Karpas-422 (cell line): Measurements from ENCODE around the gene FHIT. TPM values are rescaled to one million over a fixed set of nuclear protein-coding genes. Genes with fewer than 3 reads are reported as not detected.

Experiments
- DNase-seq: peaks from one replicate; pipeline ENCODE4 v3.0.0-alpha.2; 2015
- H2AFZ ChIP-seq: fragments of 200-600 bp; sonication (generic); 2 replicates; pipeline ENCODE4 v1.6.1; 2014; ENCODE audit warnings: antibody characterized with exemption, low read length, mixed read lengths
- H3K27ac ChIP-seq: fragments of 200-600 bp; sonication (generic); 2 replicates; pipeline ENCODE4 v1.5.1; 2014; ENCODE audit warnings: mild to moderate bottlenecking, low read length, moderate library complexity
- H3K27me3 ChIP-seq: fragments of 200-600 bp; sonication (generic); 2 replicates; pipeline ENCODE4 v1.6.1; 2014; ENCODE audit warnings: low read length, mixed read lengths
- H3K36me3 ChIP-seq: fragments of 200-600 bp; sonication (generic); 2 replicates; pipeline ENCODE4 v1.6.1; 2014; ENCODE audit warnings: low read length, mixed read lengths; ENCODE audit not compliant: insufficient read depth
- H3K4me1 ChIP-seq: fragments of 200-600 bp; sonication (generic); 2 replicates; pipeline ENCODE4 v1.6.1; 2014; ENCODE audit warnings: mild to moderate bottlenecking, low read length, mixed read lengths
- H3K4me2 ChIP-seq: fragments of 200-600 bp; sonication (generic); 2 replicates; pipeline ENCODE4 v1.6.1; 2014; ENCODE audit warnings: low read length, low read depth, mild to moderate bottlenecking; ENCODE audit not compliant: poor library complexity, severe bottlenecking
- H3K4me3 ChIP-seq: fragments of 200-600 bp; sonication (generic); 2 replicates; pipeline ENCODE4 v1.5.1; 2014; ENCODE audit warnings: mild to moderate bottlenecking, antibody characterized with exemption, low read length, mixed read lengths
- H3K79me2 ChIP-seq: fragments of 200-600 bp; sonication (generic); 2 replicates; pipeline ENCODE4 v1.6.1; 2014; ENCODE audit warnings: mild to moderate bottlenecking, low read length, mixed read lengths
- H3K9ac ChIP-seq: fragments of 200-600 bp; sonication (generic); 2 replicates; pipeline ENCODE4 v1.6.0; 2014; ENCODE audit warnings: low read length
- H3K9me2 ChIP-seq: fragments of 200-600 bp; sonication (generic), shearing (Covaris generic); replicated peaks from 2 replicates; pipeline ENCODE4 v1.6.0; 2014; ENCODE audit warnings: mild to moderate bottlenecking, low read length, moderate library complexity; ENCODE audit not compliant: insufficient read depth
- H3K9me3 ChIP-seq: fragments of 300-700, 200-600 bp; sonication (generic); 2 replicates; pipeline ENCODE4 v1.6.1; 2014; ENCODE audit warnings: low read length, mixed read lengths
- H4K20me1 ChIP-seq: fragments of 200-600 bp; sonication (generic); 2 replicates; pipeline ENCODE4 v1.6.1; 2014; ENCODE audit warnings: mild to moderate bottlenecking, antibody characterized with exemption, low read length, low read depth; ENCODE audit not compliant: insufficient read depth
- total RNA-seq: library from RNA; depleted of rRNA; stranded (reverse); fragments of >200 nt; shearing (Covaris generic); gene quantifications from 2 replicates; pipeline ENCODE4 v1.2.3, GENCODE V29; 2014; ENCODE audit warnings: low replicate concordance

The FHIT gene
- total RNA-seq, 1 experiment from 2014 or later = not detected

GRCh38 chr3:60461267-60461666 is 790.0 kb downstream of the FHIT start:
- Histone ChIP-seq H3K9ac (no peak overlapping the region), H3K79me2 (no peaks in the 10 kb centered on the region), H3K27me3 (no peaks in the 10 kb centered on the region), H3K9me2 (no peaks in the 10 kb centered on the region), H4K20me1 (no peaks in the 10 kb centered on the region), H3K4me1 (no peaks in the 10 kb centered on the region), H2AFZ (no peak overlapping the region), H3K36me3 (no peaks in the 10 kb centered on the region), H3K9me3 (peaks cover 18% of the 10 kb centered on the region), H3K4me2 (no peak overlapping the region), H3K4me3 (no peak overlapping the region), H3K27ac (no peak overlapping the region)
- DNase-seq = no peak

GRCh38 chr3:60456180-60456579 is 795.1 kb downstream of the FHIT start:
- no peak overlapping the region for H2AFZ ChIP-seq
- DNase-seq = no peak

GRCh38 chr3:60453326-60453725 is 797.9 kb downstream of the FHIT start:
- no peak overlapping the region for H2AFZ ChIP-seq
- H3K4me1 ChIP-seq = no peaks in the 10 kb centered on the region
- no peak overlapping the region for H3K4me2 ChIP-seq
- no peaks in the 10 kb centered on the region for H3K9me2 ChIP-seq
- no peak overlapping the region for H3K9ac ChIP-seq
- H3K27me3 ChIP-seq = no peaks in the 10 kb centered on the region
- no peaks in the 10 kb centered on the region for H3K79me2 ChIP-seq
- H3K36me3 ChIP-seq = no peaks in the 10 kb centered on the region
- no peaks in the 10 kb centered on the region for H4K20me1 ChIP-seq
- no peak for DNase-seq
- H3K27ac ChIP-seq = no peak overlapping the region
- H3K4me3 ChIP-seq = no peak overlapping the region
- H3K9me3 ChIP-seq = peaks cover 8% of the 10 kb centered on the region; the same call in 1 of the 2 replicates

More at GRCh38 chr3:60456180-60456579, 795.1 kb downstream of the FHIT start:
- Histone ChIP-seq H3K27ac (no peak overlapping the region), H3K9ac (no peak overlapping the region), H3K4me2 (no peak overlapping the region), H3K27me3 (no peaks in the 10 kb centered on the region), H3K9me2 (no peaks in the 10 kb centered on the region), H3K9me3 (peaks cover 4% of the 10 kb centered on the region; the same call in 1 of the 2 replicates), H3K4me1 (no peaks in the 10 kb centered on the region), H3K36me3 (no peaks in the 10 kb centered on the region), H3K79me2 (no peaks in the 10 kb centered on the region), H4K20me1 (no peaks in the 10 kb centered on the region), H3K4me3 (no peak overlapping the region)

GRCh38 chr3:60448696-60449095 is 802.6 kb downstream of the FHIT start:
- H3K9ac ChIP-seq = no peak overlapping the region
- H2AFZ ChIP-seq = no peak overlapping the region
- H3K4me3 ChIP-seq = no peak overlapping the region
- H3K9me3 ChIP-seq = peaks cover 11% of the 10 kb centered on the region; the same call in 1 of the 2 replicates
- H3K27ac ChIP-seq = no peak overlapping the region
- no peak overlapping the region for H3K4me2 ChIP-seq
- no peaks in the 10 kb centered on the region for H3K9me2 ChIP-seq
- H4K20me1 ChIP-seq = no peaks in the 10 kb centered on the region
- H3K4me1 ChIP-seq = no peaks in the 10 kb centered on the region
- H3K79me2 ChIP-seq = no peaks in the 10 kb centered on the region
- H3K27me3 ChIP-seq = no peaks in the 10 kb centered on the region
- no peak for DNase-seq
- H3K36me3 ChIP-seq = no peaks in the 10 kb centered on the region

- DNase-seq = no peak
- Histone ChIP-seq H2AFZ (no peak overlapping the region), H4K20me1 (no peaks in the 10 kb centered on the region), H3K4me2 (no peak overlapping the region), H3K4me1 (no peaks in the 10 kb centered on the region), H3K79me2 (no peaks in the 10 kb centered on the region), H3K4me3 (no peak overlapping the region), H3K27me3 (no peaks in the 10 kb centered on the region), H3K9me2 (no peaks in the 10 kb centered on the region), H3K9ac (no peak overlapping the region), H3K9me3 (peaks cover 7% of the 10 kb centered on the region; the same call in 1 of the 2 replicates), H3K27ac (no peak overlapping the region), H3K36me3 (no peaks in the 10 kb centered on the region)
These were observed 805.8 kb downstream of the FHIT start for GRCh38 chr3:60445446-60445845.

- no peak overlapping the region for H3K27ac ChIP-seq
- H3K4me3 ChIP-seq = no peak overlapping the region
- H3K9ac ChIP-seq = no peak overlapping the region
- H3K4me2 ChIP-seq = no peak overlapping the region
- H3K9me3 ChIP-seq = peaks cover 7% of the 10 kb centered on the region; the same call in 1 of the 2 replicates
- no peaks in the 10 kb centered on the region for H3K36me3 ChIP-seq
- no peak for DNase-seq
- H3K79me2 ChIP-seq = no peaks in the 10 kb centered on the region
- H3K27me3 ChIP-seq = no peaks in the 10 kb centered on the region
- H4K20me1 ChIP-seq = no peaks in the 10 kb centered on the region
- no peak overlapping the region for H2AFZ ChIP-seq
- H3K4me1 ChIP-seq = no peaks in the 10 kb centered on the region
- no peaks in the 10 kb centered on the region for H3K9me2 ChIP-seq
These were observed 806.3 kb downstream of the FHIT start for GRCh38 chr3:60444898-60445437.

- H3K4me3 ChIP-seq = no peak overlapping the region
- no peaks in the 10 kb centered on the region for H3K27me3 ChIP-seq
- no peaks in the 10 kb centered on the region for H3K36me3 ChIP-seq
- no peak overlapping the region for H3K27ac ChIP-seq
- no peak for DNase-seq
- H3K4me2 ChIP-seq = no peak overlapping the region
- H3K9ac ChIP-seq = no peak overlapping the region
- no peaks in the 10 kb centered on the region for H3K79me2 ChIP-seq
- H3K9me2 ChIP-seq = no peaks in the 10 kb centered on the region
- H3K4me1 ChIP-seq = no peaks in the 10 kb centered on the region
- H4K20me1 ChIP-seq = no peaks in the 10 kb centered on the region
- peaks cover 3% of the 10 kb centered on the region for H3K9me3 ChIP-seq
- no peak overlapping the region for H2AFZ ChIP-seq
These were observed 810.4 kb downstream of the FHIT start for GRCh38 chr3:60440869-60441268.

GRCh38 chr3:60435941-60436650 is 815.2 kb downstream of the FHIT start:
- Histone ChIP-seq H3K27me3 (no peaks in the 10 kb centered on the region), H3K9ac (no peak overlapping the region), H3K9me2 (no peaks in the 10 kb centered on the region), H2AFZ (no peak overlapping the region), H3K4me1 (no peaks in the 10 kb centered on the region), H3K9me3 (peaks cover 8% of the 10 kb centered on the region), H3K36me3 (no peaks in the 10 kb centered on the region), H3K79me2 (no peaks in the 10 kb centered on the region), H4K20me1 (no peaks in the 10 kb centered on the region), H3K27ac (no peak overlapping the region), H3K4me2 (no peak overlapping the region), H3K4me3 (no peak overlapping the region)
- no peak for DNase-seq
